DOHH2 (cell line): ENCODE data around the gene PAX7.

Source experiments
- H3F3A ChIP-seq: fragments of 200-600 bp; sonication (generic), shearing (Covaris generic); 2 replicates; pipeline ENCODE4 v1.6.0; 2016; ENCODE audit warnings: antibody characterized with exemption, mild to moderate bottlenecking; ENCODE audit not compliant: control insufficient read depth, insufficient read depth
- H3K27ac ChIP-seq: fragments of 200-600 bp; sonication (generic); 2 replicates; pipeline ENCODE4 v1.5.1; 2014; ENCODE audit warnings: low read depth, mild to moderate bottlenecking, low read length, moderate library complexity
- H3K27me3 ChIP-seq: fragments of 200-600 bp; sonication (generic); 2 replicates; pipeline ENCODE4 v1.6.1; 2014; ENCODE audit warnings: mild to moderate bottlenecking, low read length, mixed read lengths; ENCODE audit not compliant: control insufficient read depth
- H3K36me3 ChIP-seq: fragments of 200-600 bp; sonication (generic); 2 replicates; pipeline ENCODE4 v1.6.1; 2014; ENCODE audit warnings: mild to moderate bottlenecking, low read length, moderate library complexity, mixed read lengths; ENCODE audit not compliant: control insufficient read depth
- H3K4me1 ChIP-seq: fragments of 200-600 bp; sonication (generic); 2 replicates; pipeline ENCODE4 v1.6.1; 2014; ENCODE audit warnings: mild to moderate bottlenecking, low read length, mixed read lengths; ENCODE audit not compliant: control insufficient read depth
- H3K4me2 ChIP-seq: fragments of 200-600 bp; sonication (generic); 2 replicates; pipeline ENCODE4 v1.6.0; 2014; ENCODE audit warnings: mild to moderate bottlenecking, low read length, moderate library complexity
- H3K4me3 ChIP-seq: fragments of 200-600 bp; sonication (generic); 2 replicates; pipeline ENCODE4 v1.5.1; 2014; ENCODE audit warnings: mild to moderate bottlenecking, low read length, mixed read lengths
- H3K79me2 ChIP-seq: fragments of 200-600 bp; sonication (generic); 2 replicates; pipeline ENCODE4 v1.6.1; 2014; ENCODE audit warnings: mild to moderate bottlenecking, low read length, mixed read lengths; ENCODE audit not compliant: control insufficient read depth
- H3K9me2 ChIP-seq: fragments of 200-600 bp; sonication (generic); replicated peaks from 2 replicates; pipeline ENCODE4 v1.6.1; 2014; ENCODE audit warnings: mild to moderate bottlenecking, low read length, mixed read lengths; ENCODE audit not compliant: control insufficient read depth
- H3K9me3 ChIP-seq: fragments of 200-600 bp; sonication (generic); 2 replicates; pipeline ENCODE4 v1.6.1; 2014; ENCODE audit warnings: antibody characterized with exemption, low read length, mixed read lengths; ENCODE audit not compliant: control insufficient read depth, insufficient read depth
- H4K20me1 ChIP-seq: fragments of 200-600 bp; sonication (generic); 2 replicates; pipeline ENCODE4 v1.6.0; 2014; ENCODE audit warnings: low read depth, mild to moderate bottlenecking, antibody characterized with exemption, low read length, moderate library complexity; ENCODE audit not compliant: control insufficient read depth, insufficient read depth
- EZH2phosphoT487 ChIP-seq: fragments of 200-600 bp; sonication (generic); IDR thresholded peaks from 2 replicates; pipeline ENCODE4 v1.6.1; 2017; ENCODE audit warnings: borderline replicate concordance, mild to moderate bottlenecking, antibody characterized with exemption, low read length, moderate library complexity, mixed read lengths
- TF ChIP-seq, protein P1 (sequence below): fragments of 200-600 bp; sonication (generic); IDR thresholded peaks from one replicate; pipeline ENCODE4 v1.5.1; 2014; ENCODE audit warnings: antibody characterized with exemption, mild to moderate bottlenecking, low read depth, low read length; ENCODE audit not compliant: poor library complexity, severe bottlenecking

Gene PAX7

DNA sequence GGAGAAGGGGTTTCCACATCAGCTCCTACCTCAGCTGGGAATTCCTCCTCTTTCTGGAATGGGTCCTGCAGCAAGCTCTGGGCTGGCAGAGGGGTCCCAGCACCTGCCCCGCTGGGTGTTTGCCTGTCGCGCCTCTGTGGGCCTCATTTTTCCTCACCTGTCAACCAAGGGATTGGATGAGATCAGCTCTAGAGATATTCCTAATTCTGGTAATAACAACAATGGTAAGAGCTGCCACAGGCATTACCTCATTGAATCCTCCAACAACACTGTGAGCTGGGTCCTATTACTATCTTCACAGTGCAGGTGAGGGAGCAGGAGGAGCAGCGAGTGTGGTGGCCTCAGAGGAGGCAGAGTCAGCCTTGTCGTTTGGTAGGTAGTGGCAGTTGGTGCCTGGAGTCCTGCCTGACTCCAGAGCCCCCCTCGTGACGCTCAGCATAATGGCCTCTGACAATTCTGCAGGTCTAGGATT lies 23.3 kb upstream of the PAX7 start:
- H3K4me3 ChIP-seq: no peak overlapping the region
- H3K27ac ChIP-seq: no peak overlapping the region
- H3K4me1 ChIP-seq: no peaks in the 10 kb centered on the region
- H3K79me2 ChIP-seq: no peaks in the 10 kb centered on the region
- no peaks in the 10 kb centered on the region for H4K20me1 ChIP-seq
- H3F3A ChIP-seq: no peaks in the 10 kb centered on the region
- no peaks in the 10 kb centered on the region for H3K9me3 ChIP-seq
- no peak overlapping the region for H3K4me2 ChIP-seq
- no peaks in the 10 kb centered on the region for H3K27me3 ChIP-seq
- H3K9me2 ChIP-seq: no peaks in the 10 kb centered on the region
- TF ChIP-seq EZH2phosphoT487: no peak
- TF ChIP-seq, protein P1, sequence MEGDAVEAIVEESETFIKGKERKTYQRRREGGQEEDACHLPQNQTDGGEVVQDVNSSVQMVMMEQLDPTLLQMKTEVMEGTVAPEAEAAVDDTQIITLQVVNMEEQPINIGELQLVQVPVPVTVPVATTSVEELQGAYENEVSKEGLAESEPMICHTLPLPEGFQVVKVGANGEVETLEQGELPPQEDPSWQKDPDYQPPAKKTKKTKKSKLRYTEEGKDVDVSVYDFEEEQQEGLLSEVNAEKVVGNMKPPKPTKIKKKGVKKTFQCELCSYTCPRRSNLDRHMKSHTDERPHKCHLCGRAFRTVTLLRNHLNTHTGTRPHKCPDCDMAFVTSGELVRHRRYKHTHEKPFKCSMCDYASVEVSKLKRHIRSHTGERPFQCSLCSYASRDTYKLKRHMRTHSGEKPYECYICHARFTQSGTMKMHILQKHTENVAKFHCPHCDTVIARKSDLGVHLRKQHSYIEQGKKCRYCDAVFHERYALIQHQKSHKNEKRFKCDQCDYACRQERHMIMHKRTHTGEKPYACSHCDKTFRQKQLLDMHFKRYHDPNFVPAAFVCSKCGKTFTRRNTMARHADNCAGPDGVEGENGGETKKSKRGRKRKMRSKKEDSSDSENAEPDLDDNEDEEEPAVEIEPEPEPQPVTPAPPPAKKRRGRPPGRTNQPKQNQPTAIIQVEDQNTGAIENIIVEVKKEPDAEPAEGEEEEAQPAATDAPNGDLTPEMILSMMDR: no peak
- no peaks in the 10 kb centered on the region for H3K36me3 ChIP-seq

DNA sequence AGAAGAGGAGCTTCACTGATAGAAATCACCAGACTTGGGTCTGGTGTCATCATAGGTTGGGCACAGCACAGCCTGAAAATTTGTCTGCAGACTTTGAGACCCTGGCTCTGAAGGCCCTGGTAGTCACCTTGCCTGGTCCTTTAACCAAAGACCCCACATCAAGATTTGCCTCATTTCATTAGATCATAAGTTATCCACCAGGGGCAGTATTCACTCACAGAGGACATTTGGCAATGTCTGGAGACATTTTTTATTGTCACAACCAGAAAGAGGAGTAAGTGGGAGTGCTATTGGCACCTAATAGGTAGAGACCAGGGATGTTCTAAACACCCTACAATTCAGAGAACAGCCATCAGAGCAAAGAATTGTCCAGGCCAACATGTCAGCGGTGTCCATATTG lies 22.1 kb upstream of the PAX7 start:
- no peaks in the 10 kb centered on the region for H4K20me1 ChIP-seq
- TF ChIP-seq, protein P1: peak; percentile 61
- TF ChIP-seq EZH2phosphoT487: no peak
- no peaks in the 10 kb centered on the region for H3F3A ChIP-seq
- H3K27ac ChIP-seq: no peak overlapping the region
- H3K4me3 ChIP-seq: no peak overlapping the region
- no peaks in the 10 kb centered on the region for H3K4me1 ChIP-seq
- H3K4me2 ChIP-seq: no peak overlapping the region
- H3K79me2 ChIP-seq: no peaks in the 10 kb centered on the region
- H3K36me3 ChIP-seq: no peaks in the 10 kb centered on the region
- no peaks in the 10 kb centered on the region for H3K9me3 ChIP-seq
- no peaks in the 10 kb centered on the region for H3K9me2 ChIP-seq
- H3K27me3 ChIP-seq: no peaks in the 10 kb centered on the region

DNA sequence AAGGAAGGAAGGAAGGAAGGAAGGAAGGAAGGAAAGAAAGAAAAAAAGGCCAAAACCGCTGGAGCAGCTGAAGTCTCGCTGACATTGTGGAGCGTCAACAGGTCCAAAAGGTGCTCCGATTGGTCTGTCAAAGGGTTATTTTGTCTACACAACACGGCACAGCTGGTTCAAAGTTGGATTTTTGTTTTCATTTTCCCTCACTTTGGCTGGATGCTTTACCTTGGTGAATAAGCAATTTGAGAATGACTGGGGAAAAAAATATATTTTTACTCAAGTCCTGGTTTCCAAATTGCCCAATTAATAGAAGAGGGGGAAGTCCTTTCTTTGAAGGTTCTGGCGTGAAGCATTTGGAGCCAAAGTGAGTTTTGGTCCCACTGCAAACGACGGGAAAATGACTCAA lies 19.3 kb upstream of the PAX7 start:
- Histone ChIP-seq H3K4me2 (no peak overlapping the region), H3K9me2 (no peaks in the 10 kb centered on the region), H3F3A (no peaks in the 10 kb centered on the region), H3K36me3 (no peaks in the 10 kb centered on the region), H3K79me2 (no peaks in the 10 kb centered on the region), H4K20me1 (no peaks in the 10 kb centered on the region), H3K4me1 (no peaks in the 10 kb centered on the region), H3K27me3 (no peaks in the 10 kb centered on the region), H3K4me3 (no peak overlapping the region), H3K27ac (no peak overlapping the region), H3K9me3 (no peaks in the 10 kb centered on the region)
- TF ChIP-seq, protein P1: no peak
- no peak for TF ChIP-seq EZH2phosphoT487

DNA sequence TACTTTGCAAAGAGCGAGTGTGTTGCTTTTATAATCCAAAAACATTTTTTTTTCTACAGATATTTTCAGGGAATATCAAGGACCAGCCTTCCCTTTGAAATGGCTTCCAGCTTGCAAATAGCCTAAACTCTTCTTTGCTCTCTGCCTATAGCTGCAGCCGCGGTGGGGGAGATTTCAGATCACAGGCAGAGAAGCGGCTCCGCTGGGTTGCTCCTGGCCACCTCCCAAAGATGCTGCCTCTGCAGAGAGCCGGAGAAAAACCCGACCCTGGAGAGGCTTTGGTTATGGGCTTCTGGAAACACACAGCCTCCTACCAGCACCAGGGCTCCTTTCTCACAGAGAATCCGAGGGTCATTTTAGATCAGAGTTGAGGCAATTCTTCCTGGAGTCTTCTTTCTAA lies 18.6 kb upstream of the PAX7 start:
- H3K4me1 ChIP-seq: no peaks in the 10 kb centered on the region
- TF ChIP-seq, protein P1: no peak
- TF ChIP-seq EZH2phosphoT487: no peak
- H3K9me2 ChIP-seq: no peaks in the 10 kb centered on the region
- H3K79me2 ChIP-seq: no peaks in the 10 kb centered on the region
- no peaks in the 10 kb centered on the region for H3K9me3 ChIP-seq
- no peak overlapping the region for H3K27ac ChIP-seq
- no peaks in the 10 kb centered on the region for H3K36me3 ChIP-seq
- H3K4me2 ChIP-seq: no peak overlapping the region
- H3K27me3 ChIP-seq: no peaks in the 10 kb centered on the region
- no peaks in the 10 kb centered on the region for H4K20me1 ChIP-seq
- no peak overlapping the region for H3K4me3 ChIP-seq
- H3F3A ChIP-seq: no peaks in the 10 kb centered on the region
